ENCODE measurements around the gene CPPED1.
A peak's percentile ranks its signal among the peaks of the same experiment; 100 is the strongest.
"Not testable (repeated sequence)": the region's sequence is repeated elsewhere in the genome, so short reads cannot be mapped to it uniquely, and the experiment has no call there.

Gene CPPED1, protein sequence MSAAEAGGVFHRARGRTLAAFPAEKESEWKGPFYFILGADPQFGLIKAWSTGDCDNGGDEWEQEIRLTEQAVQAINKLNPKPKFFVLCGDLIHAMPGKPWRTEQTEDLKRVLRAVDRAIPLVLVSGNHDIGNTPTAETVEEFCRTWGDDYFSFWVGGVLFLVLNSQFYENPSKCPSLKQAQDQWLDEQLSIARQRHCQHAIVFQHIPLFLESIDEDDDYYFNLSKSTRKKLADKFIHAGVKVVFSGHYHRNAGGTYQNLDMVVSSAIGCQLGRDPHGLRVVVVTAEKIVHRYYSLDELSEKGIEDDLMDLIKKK

GRCh38 chr16:12803203-12804093 is at the start of gene CPPED1:
TSS of gene CPPED1 (minus strand) at chr16:12803887. CDS start at chr16:12803776, 111 bp downstream.
- DNase-seq: peak; percentile 42

DNA sequence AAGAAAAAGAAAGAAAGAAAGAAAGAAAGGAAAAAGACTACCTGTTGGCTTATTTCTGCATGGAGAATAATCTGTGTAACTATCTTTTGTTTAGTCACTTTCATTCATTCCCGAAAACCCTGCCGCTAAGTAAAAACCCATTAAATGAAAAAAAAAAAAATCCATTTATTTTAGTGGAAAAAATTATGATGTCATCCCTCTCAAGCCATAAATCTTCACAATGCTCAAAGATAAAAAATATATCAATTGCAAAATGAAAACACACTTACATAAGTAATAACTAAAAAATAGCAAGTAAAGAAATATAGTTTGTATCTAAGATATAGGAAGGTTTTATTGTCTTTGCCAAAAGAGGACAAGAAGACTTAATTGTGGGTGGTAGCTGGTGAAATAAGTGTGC is 46.5 kb upstream of the CPPED1 start:
- no peak for DNase-seq

DNA sequence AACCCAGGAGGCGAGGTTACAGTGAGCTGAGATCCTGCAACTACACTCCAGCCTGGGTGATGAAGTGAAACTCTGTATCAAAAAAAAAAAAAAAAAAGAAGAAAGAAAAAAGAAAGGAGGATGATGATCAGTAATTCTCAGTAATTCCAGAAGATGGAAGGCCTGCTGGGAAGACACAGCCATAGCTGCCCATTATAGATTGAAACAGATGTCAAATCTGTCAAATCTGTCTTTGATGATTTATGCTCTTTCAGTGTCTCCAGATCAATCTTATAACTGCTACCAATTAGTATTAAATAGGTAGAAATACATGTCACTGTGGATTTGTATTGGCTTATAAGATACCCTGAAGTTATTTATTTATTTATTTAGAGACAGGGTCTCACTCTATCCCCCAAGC is 42.9 kb upstream of the CPPED1 start:
- no peak for DNase-seq

DNA sequence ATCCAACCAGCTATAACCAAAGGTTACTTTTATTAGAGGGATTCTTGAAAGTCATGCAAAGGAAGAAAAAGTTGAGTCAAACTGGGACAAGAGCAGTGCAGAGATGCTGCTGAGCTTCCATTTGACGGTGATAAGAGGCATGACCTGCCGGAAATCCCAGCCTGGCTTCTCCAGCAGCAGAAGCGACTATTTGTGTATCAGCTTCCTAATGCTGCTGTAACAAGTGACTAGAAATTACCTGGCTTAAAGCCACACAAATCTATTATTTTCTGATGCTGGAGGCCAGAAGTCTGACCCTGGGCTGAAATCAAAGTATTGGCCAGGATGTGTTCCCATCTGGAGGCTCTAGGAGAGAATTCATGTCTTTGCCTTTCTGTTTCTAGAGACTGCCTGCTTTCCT is 41.6 kb upstream of the CPPED1 start:
- no peak for DNase-seq

DNA sequence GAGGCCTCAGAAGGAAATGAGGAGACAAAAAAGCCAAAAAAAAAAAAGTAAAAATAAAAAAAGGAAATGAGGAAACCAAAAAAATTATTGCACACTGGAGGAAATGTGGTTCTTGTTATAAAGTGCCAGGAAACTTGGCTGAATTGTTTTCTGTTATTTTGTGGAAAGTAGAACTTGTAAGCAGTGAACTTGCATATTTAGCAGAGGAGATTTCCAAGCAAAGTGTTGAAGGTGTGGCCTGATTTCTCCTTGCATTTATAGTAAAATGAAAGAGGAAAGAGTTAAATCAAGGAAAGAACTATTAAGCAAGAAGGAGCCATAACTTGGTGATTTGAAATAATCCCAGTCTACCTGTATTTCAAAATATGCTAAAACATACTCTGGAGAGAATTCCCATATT is 34.1 kb upstream of the CPPED1 start:
- no peak for DNase-seq

- no peak for DNase-seq
Measured at GRCh38 chr16:12837291-12837690, 33.6 kb upstream of the CPPED1 start.

GRCh38 chr16:12833926-12834325 is 30.2 kb upstream of the CPPED1 start:
- DNase-seq: no peak

DNA sequence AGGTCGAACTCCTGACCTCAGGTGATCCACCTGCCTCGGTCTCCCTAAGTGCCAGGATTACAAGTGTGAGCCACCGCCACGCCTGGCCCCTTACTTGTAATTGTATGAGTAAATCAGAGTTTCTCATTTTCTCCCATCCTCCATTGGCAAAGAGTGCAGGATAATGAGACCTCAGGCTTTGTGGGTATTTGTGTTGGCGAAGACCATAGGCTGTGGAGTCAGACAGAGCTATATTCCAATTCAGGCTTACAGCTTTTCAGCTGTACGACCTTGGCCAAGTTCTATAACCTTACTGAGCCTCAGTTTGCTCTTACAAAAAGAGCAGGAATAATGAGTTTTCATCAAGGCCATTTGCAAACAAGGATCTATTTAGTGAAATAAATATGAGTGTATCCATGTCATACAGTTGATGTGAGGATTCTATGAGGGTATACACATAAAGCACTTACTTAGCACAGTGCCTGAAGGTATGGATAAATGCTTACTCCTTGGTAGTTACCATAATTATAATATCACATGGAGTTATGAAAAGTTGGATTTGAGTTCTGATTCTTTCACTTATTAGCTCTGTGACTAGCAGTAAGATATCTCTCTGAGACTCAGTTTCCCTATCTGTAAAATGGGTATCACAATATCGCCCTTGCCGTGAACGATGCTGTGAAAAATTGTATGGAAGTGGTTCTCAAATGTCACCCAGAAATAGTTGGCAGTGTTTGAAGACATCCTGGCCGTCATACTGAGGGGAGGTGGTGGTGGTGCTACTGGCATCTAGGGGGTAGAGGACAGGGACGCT is 25.6 kb upstream of the CPPED1 start:
- DNase-seq: no peak

GRCh38 chr16:12828206-12828605 is 24.5 kb upstream of the CPPED1 start:
- DNase-seq: no peak

DNA sequence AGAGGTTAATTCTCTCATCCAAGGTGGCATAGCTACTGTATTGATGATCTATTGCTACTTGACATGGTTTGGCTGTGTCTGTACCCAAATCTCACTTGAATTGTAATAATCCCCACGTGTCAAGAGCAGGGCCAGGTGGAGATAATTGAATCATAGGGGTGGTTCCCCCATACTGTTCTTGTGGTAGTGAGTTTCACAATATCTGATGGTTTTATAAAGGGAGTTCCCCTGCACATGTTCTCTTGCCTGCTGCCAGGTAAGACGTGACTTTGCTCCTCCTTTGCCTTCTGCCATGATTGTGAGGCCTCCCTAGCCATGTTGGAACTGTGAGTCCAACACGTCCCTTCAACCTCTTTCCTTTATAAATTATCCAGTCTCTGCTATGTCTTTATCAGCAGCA is 22.9 kb upstream of the CPPED1 start:
- DNase-seq: no peak

GRCh38 chr16:12819126-12820117 is 15.7 kb upstream of the CPPED1 start:
- DNase-seq: no peak

GRCh38 chr16:12818326-12818725 is 14.6 kb upstream of the CPPED1 start:
- DNase-seq: no peak

DNA sequence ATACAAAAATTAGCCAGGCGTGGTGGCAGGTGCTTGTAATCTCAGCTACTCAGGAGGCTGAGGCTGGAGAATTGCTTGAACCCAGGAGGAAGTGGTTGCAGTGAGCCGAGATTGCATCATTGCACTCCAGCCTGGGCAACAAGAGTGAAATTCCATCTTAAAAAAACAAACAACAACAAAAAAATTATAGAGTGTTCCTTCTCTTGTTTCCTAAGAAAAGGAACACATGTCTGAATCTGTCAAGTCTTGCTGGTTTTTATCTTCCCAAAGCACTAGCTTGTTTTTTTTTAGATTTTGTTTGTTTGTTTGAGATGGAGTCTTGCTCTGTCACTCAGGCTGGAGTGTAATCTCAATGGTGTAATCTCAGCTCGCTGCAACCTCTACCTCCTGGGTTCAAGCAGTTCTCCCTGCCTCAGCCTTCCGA is 13.1 kb upstream of the CPPED1 start:
- not testable (repeated sequence) for DNase-seq

- DNase-seq: no peak
Measured at GRCh38 chr16:12815361-12815760, 11.7 kb upstream of the CPPED1 start.

DNA sequence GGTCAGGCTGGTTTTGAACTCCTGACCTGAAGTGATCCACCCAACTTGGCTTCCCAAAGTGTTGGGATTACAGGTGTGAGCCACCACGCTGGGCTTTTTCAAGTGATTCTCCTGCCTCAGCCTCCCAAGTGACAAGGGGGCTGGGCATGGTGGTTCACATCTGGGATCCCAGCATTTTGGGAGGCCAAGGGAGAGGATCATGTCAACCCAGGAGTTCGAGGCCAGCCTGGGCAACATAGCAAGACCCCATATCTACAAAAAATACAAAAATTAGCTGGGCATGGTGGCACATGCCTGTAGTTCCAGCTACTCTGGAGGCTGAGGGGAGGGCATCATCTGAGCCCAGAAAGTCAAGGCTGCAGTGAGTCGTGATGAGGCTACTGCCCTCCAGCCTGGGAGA is 10.0 kb upstream of the CPPED1 start:
- DNase-seq: not testable (repeated sequence)

DNA sequence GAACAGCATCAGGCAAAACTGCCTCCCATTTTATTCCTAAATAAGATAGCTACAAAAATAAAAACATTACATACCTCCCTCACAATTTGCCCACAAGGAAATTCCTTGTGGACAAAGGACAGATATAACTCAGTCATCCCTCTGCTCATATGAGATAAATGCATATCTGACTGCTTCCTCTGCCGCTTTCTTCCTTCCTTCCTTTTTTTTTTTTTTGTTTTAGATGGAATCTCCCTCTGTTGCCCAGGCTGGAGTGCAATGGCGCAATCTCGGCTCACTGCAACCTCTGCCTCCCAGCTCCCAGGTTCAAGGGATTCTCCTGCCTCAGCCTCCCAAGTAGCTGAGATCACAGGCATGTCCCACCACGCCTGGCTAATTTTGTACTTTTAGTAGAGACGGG is 9.6 kb upstream of the CPPED1 start:
- DNase-seq: not testable (repeated sequence)

- DNase-seq: no peak
Measured at GRCh38 chr16:12811441-12812383, 8.0 kb upstream of the CPPED1 start.

DNA sequence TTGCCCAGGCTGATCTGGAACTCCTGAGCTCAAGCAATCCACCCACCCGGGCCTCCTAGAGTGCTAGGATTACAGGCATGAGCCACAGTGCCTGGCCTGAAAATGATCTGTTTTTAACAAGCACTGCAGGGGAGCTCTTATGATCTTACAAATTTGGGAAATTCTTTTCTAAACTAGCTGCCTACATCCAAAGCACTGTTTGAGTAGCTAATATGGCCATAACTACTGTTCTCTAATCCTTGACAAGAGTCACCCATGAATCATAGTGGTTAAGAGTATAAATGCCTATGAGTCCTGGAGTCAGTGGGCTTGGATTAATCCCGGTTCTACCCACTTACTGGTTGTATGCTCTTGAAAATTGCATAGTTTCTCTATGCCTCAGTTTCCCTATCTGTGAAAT is 1.4 kb upstream of the CPPED1 start:
- DNase-seq: no peak

DNA sequence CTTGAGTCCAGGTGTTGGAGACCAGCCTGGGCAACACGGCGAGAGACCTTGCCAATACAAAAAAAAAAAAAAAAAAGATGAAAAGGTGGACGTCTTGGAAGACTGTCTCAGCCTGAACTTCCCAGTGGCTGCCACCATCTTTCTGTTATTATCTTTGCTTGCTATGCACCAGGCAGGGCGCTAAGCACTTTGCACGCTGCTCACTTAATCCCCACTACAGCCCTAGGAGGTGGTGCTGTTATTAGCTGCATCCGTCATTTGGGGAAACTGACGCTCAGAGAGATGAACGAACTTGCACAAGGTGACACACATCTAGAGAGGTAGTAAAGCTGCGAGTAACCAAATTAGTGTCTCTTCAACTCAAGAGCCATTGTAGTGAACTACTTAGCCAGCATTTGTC is 708 bp upstream of the CPPED1 start:
- no peak for DNase-seq

DNA sequence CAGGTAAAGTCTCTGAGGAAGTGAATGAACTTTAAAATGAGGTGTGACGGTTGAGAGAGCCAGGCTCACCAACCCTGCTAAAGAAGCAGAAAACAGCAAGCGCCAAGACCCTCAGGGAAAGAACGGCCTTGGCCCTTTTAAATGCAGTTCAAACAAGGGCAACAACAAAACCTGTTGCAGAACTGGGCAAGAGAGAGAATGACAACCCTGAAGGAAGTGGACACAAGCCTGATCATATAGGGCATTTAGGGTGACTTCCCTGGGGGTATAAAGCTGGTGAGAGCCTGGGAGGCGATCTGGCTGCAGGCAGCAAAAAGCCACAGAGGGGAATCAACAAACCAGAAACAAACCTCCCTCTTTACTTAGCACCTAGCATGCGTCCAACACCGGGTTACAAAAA is 1.0 kb downstream of the CPPED1 start:
- no peak for DNase-seq

- no peak for DNase-seq
Measured at GRCh38 chr16:12802048-12802447, 1.6 kb downstream of the CPPED1 start.

Data from NCI-H1436 treated with DMSO at 0.1 percent for 48 hours (cell line).